Fibroblast of skin of scalp (primary cell): ENCODE measurements around the gene ACVRL1.

Experiments used
- DNase-seq: peaks from one replicate; pipeline ENCODE4 v3.0.0-alpha.2; 2013

ACVRL1 gene

DNA sequence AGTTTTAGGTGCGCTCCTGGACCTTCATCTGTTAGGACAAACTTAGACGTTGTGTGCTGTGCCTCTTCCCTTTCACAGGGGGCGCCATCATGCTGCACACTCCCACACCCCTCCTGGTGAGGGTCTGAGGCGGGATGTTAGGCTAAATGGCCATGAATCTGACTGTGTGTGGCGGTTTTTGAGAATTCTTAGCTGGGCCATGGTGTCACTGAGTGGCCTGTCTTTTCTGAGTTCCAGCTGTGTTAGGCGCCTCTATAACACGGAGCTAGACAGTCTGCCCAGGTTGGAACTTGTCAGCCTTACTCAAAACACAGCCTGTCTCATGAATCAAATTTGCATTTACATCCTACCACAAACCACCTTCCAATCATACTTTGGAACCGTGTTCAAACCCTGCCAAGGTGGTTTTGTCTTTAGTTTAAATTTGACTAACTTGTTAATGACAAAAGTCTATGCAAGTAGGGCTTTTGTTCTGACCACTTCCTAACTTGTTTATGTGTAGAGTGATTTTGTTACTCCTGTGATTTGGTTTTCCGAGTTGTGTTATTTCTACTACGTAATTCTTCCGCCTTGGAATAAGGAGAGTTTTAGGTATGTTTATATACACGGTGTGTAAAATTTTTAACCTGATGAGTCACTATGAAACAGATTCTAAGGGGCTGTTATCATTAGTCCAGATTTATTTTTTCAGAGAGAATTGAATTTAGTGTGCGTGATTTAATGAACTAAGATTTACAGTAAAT lies 63.8 kb downstream of the ACVRL1 start:
- DNase-seq, result peak; percentile 21

DNA sequence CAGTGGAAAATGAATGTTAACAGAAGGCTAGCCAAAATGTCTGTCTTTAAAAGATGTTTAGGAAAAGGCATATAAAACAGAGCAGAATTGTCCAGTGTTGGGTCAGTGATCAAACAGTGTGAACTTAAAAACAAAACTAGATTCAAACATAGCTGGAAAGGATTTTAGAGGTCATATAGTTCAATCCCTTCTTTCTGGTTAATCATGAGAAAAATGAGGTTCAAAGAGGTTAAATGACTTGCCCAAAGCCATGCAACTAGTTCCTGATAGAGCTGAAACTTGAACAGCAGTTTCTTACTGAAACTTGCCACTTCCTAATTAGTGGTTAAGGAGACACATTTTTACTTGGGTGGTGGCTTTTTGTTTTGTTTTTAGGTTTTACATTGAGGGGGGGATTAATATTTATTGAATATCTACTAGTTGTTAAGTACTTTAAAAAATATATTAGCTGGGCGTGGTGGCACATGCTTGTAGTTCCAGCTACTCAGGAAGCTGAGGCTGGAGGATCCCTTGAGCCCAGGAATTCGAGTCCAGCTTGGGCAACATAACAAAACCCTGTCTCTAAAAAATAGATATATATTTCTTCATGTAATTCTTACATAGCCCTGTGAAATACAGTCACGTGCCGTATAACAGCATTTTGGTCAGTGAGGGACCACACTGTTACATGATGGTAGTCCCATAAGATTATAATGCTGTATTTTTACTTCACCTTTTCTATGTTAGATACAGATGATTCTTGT lies 64.5 kb downstream of the ACVRL1 start:
- DNase-seq, result no peak

DNA sequence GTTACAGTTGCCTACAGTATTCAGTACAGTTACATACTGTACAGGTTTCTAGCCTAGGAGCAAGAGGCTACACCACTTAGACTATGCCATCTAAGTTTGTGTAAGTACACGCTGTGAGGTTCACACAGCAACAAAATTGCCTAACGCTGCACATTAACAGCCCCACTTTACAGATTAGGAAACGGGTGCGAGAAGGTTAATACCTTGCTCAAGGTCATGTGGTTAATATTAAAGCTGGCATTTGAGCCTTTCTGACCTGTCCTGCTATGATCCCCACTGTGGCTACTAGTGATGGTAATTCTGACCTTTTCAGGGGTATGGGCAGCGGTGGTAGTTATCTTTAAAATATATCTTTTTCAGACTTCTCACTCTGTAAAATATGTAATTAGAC lies 65.1 kb downstream of the ACVRL1 start:
- DNase-seq, result no peak

DNA sequence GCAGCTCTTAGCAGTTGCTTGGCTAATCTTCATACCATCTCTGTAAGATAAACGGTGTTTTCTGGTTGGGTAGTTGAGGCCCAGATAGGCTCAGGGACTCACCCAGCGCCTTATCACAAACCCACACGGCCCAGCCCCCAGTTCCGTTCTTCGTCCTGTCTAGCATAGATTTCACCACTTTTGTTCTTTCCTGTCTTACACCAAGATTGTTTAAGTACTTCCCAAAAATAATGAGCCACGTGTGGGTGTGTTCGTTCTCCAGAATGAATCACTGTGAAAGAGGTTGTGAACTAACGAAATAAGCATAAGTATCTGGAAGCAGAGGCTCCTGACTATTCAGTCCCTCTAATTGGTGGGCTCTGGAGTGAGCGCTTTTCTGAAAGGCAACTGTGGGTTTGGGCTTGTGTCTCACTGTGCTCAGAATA lies 65.6 kb downstream of the ACVRL1 start:
- no peak for DNase-seq
